Right ventricle myocardium inferior (tissue), 1 donor: ENCODE data around the gene ARHGAP6. TPM values are rescaled to one million over a fixed set of nuclear protein-coding genes. Genes with fewer than 3 reads are reported as not detected.
A peak's percentile ranks its signal among the peaks of the same experiment; 100 is the strongest.

Experiments
- ATAC-seq: fragments of 200-7000 bp; cut with Tn5 transposase; one replicate; pipeline ENCODE4 v1.9.1; 2020; ENCODE audit warnings: mild to moderate bottlenecking, moderate library complexity
- DNase-seq: peaks from one replicate; pipeline ENCODE4 v3.0.0; 2021; ENCODE audit errors: missing footprints
- intact Hi-C: fragments of 100-400 bp; cut with DNase I; formaldehyde crosslinking; loops from one replicate; pipeline ENCODE4 v1.11.0; 2022
- total RNA-seq: library from RNA; stranded (reverse); fragmentation: NEBNext Ultra II Directional; extraction: Animal tissue kit (Norgen Biotek cat#: 25700); gene quantifications from one replicate; pipeline ENCODE4 v1.2.1, GENCODE V29; 2021
- donor health status: DM: no; HTN: yes; CAD: no; lungs with severe emphysema.

The ARHGAP6 gene
- total RNA-seq, 1 donor from 2014 or later = 3.8 TPM

DNA sequence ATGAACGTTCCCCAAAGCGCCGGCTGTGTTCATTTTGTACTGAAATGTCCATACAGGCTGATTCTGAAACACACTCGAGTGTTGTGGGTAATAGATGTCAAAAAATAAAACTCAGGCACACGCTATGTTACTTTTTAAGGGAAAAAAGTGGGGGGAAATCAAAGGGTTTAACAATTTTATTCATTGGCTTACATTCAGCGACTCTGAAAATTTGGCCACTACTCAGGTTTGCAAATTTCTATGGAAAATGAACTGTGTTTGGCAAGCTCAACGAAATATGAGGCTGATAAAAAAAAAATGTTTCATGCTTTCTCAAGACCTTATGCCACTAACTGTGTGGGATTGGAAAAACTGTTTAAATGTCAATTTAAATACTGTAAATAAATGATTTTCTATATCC, 354.0 kb downstream of the ARHGAP6 start:
- intact Hi-C loops = no loop called here
- no peak for DNase-seq
- ATAC-seq = no peak

DNA sequence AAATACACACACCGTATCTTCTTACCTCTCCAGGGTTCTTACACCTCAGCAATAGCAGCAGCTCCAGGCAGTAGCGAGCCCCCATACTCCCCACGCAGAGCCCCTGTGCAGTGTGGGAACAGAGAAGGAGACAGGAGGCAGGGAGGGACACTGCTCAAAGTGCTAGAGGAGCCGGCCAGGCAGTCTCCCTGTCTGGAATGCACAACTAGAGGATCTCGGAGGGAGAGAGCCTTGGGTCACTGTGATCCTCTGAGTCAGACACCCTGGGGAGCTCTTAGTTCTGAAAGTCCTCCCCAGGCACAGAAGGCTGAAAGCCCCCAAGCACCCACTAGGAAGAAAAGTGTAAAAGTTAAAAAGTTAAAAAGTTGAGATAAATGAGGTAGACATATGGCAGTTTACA, 356.5 kb downstream of the ARHGAP6 start:
- intact Hi-C loops = no loop called here
- ATAC-seq (no peak), DNase-seq (no peak)

DNA sequence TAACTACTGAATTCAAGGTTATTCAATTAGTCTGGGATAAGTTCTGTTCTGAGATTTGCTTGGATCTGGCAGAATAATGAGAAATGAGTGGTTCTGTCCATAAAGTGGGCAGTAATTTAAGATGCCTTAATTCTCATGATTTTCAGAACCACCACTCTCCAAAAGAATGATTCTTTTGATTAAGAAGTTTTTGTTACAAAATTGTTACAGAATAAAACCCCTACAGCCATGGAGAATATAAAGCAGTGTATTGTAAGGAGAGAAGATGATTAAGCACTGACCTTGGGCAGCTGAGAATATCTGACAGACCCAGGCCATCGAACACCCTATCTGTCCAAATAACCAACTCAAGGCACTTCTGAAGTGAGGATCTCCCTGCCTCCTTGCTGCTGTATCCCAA, 360.1 kb downstream of the ARHGAP6 start:
- DNase-seq = no peak
- no peak for ATAC-seq
- intact Hi-C loops = no loop called here

DNA sequence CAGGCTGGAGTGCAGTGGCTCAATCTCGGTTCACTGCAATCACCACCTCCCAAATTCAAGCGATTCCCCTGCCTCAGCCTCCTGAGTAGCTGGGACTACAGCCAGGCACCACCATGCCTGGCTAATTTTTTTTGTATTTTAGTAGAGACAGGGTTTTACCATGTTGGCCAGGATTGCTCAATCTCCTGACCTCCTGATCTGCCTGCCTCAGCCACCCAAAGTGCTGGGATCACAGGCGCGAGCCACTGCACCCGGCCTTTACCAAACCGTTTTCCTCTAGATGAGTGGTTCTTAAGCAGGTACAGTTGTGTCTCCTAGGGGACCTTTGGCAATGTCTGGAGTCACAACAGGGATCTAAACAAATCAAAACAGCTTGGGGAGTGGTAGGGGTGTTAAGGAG, 360.9 kb downstream of the ARHGAP6 start:
- intact Hi-C loops = no loop called here
- no peak for ATAC-seq
- DNase-seq = no peak

DNA sequence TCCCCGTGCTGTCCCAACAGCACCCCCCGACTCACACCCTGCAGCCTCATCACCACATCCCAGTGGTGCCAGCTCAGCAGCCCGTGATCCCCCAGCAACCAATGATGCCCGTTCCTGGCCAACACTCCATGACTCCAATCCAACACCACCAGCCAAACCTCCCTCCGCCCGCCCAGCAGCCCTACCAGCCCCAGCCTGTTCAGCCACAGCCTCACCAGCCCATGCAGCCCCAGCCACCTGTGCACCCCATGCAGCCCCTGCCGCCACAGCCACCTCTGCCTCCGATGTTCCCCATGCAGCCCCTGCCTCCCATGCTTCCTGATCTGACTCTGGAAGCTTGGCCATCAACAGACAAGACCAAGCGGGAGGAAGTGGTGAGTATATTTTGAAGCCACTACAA, 367.1 kb downstream of the ARHGAP6 start:
- no peak for ATAC-seq
- DNase-seq = peak; percentile 60
- intact Hi-C loops = no loop called here

DNA sequence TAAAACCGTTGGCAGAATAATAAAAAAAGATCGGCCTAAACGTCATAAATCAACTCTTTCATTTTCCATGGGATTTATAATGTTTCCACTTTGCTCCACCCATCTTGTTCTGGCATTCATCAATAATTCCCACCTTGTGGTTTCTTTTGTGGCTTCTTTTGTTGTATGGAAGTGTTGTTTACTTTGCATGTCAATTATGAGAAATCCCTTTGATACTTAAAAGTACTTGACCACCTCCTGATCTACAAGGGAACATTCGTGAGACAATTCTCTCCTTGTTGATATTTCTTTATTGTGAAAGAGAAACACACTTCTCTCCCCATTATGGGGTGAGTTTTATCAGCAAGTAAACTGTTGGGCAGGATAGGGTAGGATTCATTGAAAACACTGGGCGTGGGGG, 369.7 kb downstream of the ARHGAP6 start:
- intact Hi-C loops = no loop called here
- no peak for ATAC-seq

DNA sequence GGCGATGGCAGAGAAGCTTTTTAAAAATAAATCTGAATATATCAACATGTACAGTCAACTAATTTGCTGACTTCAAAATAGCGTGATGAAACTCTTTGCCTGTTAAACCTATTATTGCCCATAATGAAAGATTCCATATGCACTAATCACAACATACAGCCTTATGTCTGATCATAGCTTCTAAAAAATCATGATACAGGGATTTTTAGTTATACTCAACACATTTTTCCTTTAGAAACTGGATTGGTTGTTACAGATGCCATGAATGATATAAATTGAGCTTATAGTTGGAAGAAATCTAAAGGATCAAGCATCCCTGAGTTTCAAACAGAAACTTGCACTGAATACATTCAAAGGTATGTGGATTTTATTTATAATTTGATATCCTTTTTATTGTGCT, 372.6 kb downstream of the ARHGAP6 start, which contains the start of gene AMELX:
Gene AMELX, plus strand, starts transcription at position 301 of the 400 bp plus-strand sequence. CDS start 1,376 bp downstream, outside the sequence.
- intact Hi-C loops = no loop called here
- ATAC-seq (no peak), DNase-seq (no peak)

More for the DNA sequence above, 369.7 kb downstream of the ARHGAP6 start:
- no peak for DNase-seq

DNA sequence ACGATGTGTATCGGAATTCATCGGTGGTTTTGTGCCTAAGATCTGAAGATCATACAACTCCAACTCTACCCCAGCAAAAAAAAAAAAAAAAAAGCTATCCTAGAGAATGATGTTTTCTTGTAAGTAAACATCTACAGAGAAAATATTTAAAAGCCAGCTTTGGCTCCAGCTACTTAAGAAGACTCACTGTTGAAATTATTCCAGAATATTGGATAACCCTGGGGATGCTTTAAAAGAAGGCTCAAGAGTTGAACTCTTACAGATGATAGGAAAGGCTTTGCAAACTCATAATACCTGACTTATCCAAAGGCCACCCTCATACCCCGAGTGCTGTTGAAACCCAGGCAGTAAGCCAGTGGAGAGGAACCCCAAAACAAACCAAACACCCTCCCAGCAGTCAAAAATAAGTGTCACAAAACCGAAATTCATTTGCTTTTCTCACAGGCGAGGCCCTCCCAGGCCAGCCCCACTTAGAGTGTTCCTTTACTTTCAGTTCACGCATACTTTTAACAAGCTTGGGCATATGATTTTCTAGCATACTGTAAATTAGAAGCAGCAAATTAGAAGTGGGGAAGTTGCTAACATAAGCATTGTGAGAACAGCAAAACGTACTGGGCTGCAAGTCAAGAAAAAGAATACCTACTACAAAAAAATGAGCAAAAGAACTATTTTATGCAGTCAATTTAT, 375.2 kb downstream of the ARHGAP6 start:
- intact Hi-C loops = no loop called here
- ATAC-seq (no peak), DNase-seq (no peak)

DNA sequence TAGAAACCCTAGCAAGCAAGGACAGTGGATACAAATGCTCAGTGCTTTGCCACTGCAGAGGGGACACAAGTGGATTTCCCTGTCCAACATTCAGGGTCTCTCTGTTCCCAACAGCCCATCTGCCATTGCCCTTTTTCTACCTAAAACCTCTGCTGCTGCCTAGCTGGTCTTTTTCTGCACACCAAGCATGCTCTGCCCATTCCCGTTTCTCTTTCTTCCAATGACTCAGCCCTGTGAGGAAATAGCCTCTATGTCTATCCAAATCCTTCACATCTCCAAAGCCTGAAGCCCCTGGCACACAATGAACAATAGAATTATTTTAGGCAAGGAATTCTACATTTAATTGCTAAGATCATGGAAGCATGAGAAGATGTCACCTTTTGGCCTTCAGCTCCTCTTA, 378.2 kb downstream of the ARHGAP6 start:
- ATAC-seq (no peak), DNase-seq (no peak)
- intact Hi-C loops = no loop called here

DNA sequence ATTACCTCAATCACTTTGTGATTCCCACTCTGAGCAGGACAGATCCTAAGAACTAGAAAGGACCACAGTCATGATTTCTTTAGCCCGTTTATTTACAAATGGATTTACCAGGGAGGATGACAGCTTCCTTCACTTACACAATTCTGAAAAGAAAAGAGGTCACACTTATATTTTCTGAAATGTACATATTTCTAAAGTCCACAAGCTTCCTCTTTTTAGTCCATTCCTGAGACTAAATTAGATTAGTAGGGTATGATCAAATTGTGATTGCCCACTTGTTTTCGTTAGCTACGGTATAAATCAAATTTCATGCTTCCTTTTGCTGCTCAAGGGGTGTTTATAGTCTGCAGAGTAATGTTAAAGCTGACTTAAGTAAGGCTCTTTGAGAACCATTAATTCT, 380.1 kb downstream of the ARHGAP6 start:
- DNase-seq (no peak), ATAC-seq (no peak)
- intact Hi-C loops = no loop called here

DNA sequence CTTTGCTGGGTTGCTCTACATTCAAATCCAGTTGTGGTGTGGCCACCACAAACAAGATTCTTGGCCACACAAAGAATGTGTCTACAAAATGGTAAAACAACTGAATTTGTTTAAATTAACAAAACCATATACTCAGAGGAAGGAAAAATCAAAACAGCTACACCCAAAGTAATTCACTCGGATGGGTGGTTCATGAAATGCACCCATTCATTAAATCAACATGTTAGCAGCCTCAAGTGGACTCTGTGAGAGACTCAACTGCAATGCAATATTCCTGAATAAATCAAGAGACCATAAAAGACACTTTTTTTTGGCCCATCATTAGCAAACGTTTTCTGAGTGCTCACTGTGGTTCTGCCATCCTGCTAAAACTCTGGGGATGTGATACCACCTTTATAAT, 383.7 kb downstream of the ARHGAP6 start:
- no peak for ATAC-seq
- intact Hi-C loops = no loop called here
- DNase-seq = no peak

DNA sequence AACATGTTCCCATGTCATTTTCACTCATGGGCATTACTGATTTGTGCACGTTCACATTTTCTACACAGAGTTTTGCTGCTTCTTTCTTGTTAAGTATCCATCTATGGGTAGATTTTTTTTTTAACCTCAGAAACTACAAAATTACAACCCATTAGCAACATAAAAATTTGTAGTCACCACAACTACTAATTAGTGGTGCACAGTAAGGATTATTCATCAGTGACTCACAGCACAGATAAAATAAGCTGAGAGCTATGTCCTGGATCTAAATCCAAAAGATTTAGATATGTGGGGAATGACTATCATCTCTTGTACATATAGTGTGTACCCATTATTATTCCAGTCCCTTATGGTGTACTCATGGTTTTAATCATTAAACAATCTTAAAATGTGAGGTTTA, 392.2 kb downstream of the ARHGAP6 start:
- no peak for ATAC-seq
- intact Hi-C loops = no loop called here
- DNase-seq = no peak

DNA sequence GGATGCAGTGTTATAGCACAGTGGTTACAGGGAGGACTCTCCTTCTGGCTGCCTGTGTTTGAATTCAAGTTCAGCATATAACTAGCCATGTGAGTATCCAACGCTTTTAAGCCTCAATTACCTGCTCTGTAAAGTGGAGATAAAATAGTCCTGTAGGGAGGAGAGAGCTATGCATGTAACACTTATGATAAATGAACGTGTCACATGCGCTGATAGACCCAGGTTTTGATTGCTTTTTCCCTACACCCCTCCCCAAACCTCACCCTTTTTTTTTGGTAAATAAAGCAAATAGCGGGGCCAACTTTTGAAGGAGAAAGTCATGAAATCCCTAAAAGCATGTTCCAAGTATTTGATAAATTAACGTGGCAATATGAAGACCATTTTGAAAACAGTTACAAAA, 392.9 kb downstream of the ARHGAP6 start:
- DNase-seq (no peak), ATAC-seq (no peak)
- intact Hi-C loops = no loop called here

DNA sequence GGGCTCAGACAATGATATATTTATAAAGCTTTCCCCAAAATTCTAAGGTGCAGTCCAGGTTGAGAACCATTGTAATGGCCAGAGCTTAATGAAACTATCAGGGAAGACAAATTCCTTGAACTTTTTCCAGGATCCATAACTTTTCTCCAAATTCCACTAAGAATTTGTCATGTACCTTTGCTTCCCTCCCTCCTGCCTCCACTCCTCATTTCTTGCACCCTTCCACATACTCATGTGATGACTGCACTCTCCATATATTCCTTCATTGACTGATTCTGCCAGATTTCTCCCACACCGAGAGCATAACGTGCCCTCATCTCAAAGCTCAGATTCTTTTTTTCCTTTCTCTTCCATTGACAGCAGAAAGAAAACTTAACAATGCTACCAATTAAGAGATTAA, 393.4 kb downstream of the ARHGAP6 start:
- intact Hi-C loops = no loop called here
- DNase-seq (no peak), ATAC-seq (no peak)

DNA sequence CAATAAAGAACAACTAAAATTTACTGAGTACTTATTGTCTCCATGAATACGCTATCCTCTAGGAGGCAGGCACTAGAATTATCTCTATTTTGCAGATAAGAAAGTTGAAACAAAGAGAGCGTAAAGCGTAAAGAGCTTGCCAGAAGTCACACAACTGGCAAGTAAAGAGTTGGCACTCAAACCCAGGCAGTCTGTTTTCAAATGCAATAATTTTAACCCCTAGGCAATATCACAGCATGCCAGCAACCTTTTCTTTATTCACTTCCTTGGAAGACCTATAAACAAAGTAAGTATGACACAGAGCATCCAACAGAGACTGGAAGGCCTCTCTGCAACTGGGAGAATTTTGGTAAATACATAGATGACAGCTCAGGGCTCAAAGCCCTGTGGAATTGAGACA, 395.7 kb downstream of the ARHGAP6 start:
- ATAC-seq (no peak), DNase-seq (no peak)
- intact Hi-C loops = no loop called here

DNA sequence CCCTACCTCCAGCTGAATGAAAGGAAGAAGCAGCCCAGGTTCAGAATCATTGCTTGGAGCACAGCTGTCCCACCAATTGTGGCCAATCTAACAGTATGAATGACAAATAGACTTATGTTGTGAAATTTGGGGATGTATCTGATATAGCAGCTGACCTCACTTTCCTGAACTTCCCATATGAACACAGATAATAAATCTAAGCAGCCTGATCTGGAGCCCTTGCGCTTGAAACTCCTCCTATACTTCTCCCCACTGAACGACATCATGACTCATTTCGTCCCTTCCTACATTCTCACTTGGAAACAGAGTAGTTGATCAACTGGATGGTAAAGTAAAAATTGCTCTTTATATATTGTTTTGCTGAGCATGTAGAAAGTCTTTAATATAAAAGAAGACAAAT, 396.7 kb downstream of the ARHGAP6 start:
- intact Hi-C loops = no loop called here
- ATAC-seq (no peak), DNase-seq (no peak)

DNA sequence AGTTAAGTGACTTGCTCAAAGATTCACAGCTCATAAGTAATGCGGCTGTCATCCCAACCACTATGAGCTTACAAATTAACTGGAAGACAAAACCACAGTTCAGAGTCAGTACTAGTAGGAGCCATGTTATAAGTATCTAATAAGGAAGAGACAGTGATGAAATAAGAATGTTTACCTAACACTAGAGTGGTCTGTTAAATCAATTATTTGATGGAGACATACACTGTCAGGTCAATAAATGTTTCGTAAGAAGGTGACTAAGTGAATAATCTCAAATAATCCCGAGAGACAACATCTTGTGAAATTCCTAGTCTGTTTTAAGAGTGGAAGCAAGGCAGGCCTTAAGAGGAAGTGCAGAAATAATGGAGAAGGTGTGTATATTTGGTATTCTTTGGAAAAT, 398.3 kb downstream of the ARHGAP6 start:
- DNase-seq (no peak), ATAC-seq (no peak)
- intact Hi-C loops = no loop called here

DNA sequence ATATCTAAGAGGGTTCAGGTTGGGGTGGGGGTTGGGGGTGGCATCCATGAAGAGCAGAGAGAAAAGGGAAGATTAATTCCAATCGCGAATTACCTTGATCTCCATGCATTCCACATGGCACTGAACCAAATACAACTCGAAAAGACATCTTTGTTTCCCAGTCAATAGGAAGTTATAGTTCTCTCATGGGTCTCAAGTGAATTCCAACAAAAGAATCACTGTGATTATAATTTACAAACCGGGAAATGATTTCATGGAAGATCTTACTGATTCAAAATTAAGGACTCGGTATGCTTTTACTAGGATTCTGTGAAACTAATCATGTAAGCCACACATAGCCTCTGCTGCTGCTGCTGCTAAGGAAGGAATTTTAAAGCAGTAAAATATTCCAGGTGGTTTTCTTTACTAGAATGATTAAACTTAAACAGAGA, 399.1 kb downstream of the ARHGAP6 start:
- ATAC-seq (no peak), DNase-seq (no peak)
- intact Hi-C loops = no loop called here

DNA sequence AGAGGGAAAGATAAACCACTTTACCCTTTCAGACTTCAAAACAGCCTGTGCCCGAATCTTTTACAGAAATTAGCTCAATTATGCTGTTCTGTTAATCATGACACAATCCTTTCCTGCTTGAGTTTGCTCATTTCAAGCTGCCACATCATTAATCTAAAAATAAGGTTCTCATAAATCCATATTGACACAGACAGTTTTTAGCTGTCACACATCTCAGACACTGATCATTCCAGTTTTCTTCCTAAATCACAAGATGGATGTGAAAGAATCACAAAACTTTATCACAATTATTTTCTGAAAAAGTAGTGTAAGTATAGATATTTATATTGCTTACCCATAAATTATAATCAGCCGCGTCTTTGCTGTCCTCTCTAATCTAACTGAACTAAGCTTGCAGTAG, 400.4 kb downstream of the ARHGAP6 start:
- no peak for ATAC-seq
- intact Hi-C loops = no loop called here
- DNase-seq = no peak

DNA sequence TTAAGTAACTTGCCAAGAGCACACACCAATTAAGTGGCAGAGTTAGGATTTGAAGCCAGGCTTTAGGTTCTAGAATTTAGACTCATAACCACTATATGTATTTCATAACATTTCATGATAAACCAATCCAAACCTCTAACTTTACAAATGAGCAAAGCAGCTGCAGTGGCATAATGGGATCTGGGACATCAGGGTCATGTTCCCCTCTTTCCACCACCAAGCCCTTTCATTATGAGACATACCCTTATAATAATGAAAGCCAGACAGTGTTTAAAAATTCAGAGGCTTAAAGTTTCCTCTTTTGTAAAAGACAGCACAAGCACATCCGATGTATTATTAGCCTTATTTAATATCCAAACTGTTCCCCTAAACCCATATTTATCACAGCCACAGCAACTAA, 400.8 kb downstream of the ARHGAP6 start:
- intact Hi-C loops = no loop called here

DNA sequence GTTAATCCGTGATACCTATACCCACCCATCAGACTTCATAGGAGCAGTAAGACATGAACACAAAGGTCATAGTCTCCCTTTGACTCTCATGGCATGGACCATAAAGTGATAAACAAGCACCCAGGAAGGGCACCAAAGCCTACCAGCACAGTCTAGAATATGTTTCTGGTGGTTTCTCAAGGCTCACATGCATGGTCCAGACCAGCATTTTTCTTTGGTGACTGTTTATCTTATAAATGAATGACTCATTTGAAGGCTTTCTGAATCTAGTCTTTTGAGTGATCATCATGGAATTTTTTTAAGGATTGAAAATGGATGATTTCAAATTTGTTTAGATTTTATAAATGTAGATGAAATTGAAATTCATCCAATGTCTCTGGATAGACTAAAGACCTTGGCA, 404.5 kb downstream of the ARHGAP6 start:
- no peak for ATAC-seq
- intact Hi-C loops = no loop called here
- DNase-seq = no peak

More for the DNA sequence above, 400.8 kb downstream of the ARHGAP6 start:
- ATAC-seq (no peak), DNase-seq (no peak)
